Mesothelial cell of epicardium (in vitro differentiated cells): ENCODE data around the gene PLEKHO1. TPM values are rescaled to one million over a fixed set of nuclear protein-coding genes. Genes with fewer than 3 reads are reported as not detected.
A peak's percentile ranks its signal among the peaks of the same experiment; 100 is the strongest.
"Not testable (repeated sequence)": the region's sequence is repeated elsewhere in the genome, so short reads cannot be mapped to it uniquely, and the experiment has no call there.

ENCODE experiments used
- DNase-seq, 2 experiments: peaks; one replicate each; pipeline ENCODE4 v3.0.0; 2021; ENCODE audit warnings: low spot score in 2 of 2; ENCODE audit not compliant: unreplicated experiment in 2 of 2
- H3K27ac Mint-ChIP-seq: 2 replicates; pipeline ENCODE4 v1.8.0; 2021; ENCODE audit warnings: mixed read lengths
- H3K27me3 Mint-ChIP-seq: 2 replicates; pipeline ENCODE4 v1.8.0; 2021; ENCODE audit warnings: low read depth, mixed read lengths
- H3K36me3 Mint-ChIP-seq: 2 replicates; pipeline ENCODE4 v1.8.0; 2021; ENCODE audit warnings: mixed read lengths
- H3K4me1 Mint-ChIP-seq: 2 replicates; pipeline ENCODE4 v1.8.0; 2021; ENCODE audit warnings: mixed read lengths
- H3K4me3 Mint-ChIP-seq: 2 replicates; pipeline ENCODE4 v1.8.0; 2021; ENCODE audit warnings: mild to moderate bottlenecking, moderate library complexity, mixed read lengths
- H3K9me3 Mint-ChIP-seq: 2 replicates; pipeline ENCODE4 v1.8.0; 2021; ENCODE audit warnings: mixed read lengths
- total RNA-seq: library from RNA; stranded (reverse); gene quantifications from 3 replicates; pipeline ENCODE4 v1.2.1, GENCODE V29; 2021
- TF ChIP-seq, protein P1 (sequence below): fragments of 200-600 bp; sonication (generic); IDR thresholded peaks from one replicate; pipeline ENCODE4 v1.5.0; 2021; ENCODE audit warnings: antibody characterized with exemption; ENCODE audit not compliant: unreplicated experiment

Gene PLEKHO1
- total RNA-seq, 1 donor from 2014 or later = 80.1 TPM

DNA sequence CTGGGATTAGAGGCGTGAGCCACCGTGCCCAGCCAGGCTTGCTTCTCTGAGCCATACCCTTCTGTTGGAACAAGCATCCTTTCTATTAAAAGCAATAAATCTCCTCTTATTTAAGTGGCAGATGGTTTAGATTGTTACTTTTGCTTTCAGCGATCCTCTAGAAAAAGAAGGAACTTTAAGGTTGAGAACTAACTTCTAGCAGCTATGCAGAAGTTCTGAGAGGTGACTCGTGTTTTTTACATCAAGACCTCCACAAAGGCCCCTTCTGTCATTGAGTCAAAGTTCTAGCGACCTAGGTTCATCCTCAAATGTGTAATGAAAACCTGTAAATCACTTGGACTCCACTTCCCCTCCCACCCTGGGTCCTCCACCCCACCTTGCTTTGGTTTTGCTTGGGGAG, 30.8 kb downstream of the PLEKHO1 start:
- Mint-ChIP-seq H3K36me3 (no peaks in the 10 kb centered on the region), H3K9me3 (no peaks in the 10 kb centered on the region), H3K4me1 (no peaks in the 10 kb centered on the region), H3K27me3 (no peaks in the 10 kb centered on the region), H3K4me3 (no peak overlapping the region), H3K27ac (no peak overlapping the region)
- no peak for DNase-seq
- TF ChIP-seq, protein P1, sequence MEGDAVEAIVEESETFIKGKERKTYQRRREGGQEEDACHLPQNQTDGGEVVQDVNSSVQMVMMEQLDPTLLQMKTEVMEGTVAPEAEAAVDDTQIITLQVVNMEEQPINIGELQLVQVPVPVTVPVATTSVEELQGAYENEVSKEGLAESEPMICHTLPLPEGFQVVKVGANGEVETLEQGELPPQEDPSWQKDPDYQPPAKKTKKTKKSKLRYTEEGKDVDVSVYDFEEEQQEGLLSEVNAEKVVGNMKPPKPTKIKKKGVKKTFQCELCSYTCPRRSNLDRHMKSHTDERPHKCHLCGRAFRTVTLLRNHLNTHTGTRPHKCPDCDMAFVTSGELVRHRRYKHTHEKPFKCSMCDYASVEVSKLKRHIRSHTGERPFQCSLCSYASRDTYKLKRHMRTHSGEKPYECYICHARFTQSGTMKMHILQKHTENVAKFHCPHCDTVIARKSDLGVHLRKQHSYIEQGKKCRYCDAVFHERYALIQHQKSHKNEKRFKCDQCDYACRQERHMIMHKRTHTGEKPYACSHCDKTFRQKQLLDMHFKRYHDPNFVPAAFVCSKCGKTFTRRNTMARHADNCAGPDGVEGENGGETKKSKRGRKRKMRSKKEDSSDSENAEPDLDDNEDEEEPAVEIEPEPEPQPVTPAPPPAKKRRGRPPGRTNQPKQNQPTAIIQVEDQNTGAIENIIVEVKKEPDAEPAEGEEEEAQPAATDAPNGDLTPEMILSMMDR = no peak

DNA sequence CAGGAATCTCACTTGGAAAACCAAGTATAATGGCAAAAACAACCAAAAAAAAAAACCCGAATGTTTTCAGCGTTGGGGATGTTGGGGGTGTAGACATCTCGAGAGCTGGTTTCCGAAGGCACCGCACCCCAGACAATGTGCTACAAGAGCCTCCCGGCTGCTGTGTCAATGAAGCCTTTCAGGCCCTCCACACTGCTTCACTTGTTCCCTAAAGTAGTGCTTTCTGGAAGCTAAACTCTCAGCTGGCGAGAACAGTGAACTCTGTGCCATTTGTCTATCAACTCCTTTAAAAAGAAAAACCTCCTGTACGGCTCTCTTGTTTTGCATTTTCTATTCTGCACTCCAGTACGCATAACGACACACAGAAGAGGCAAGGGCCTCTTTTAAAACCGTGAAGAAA, 32.5 kb downstream of the PLEKHO1 start:
- Mint-ChIP-seq H3K9me3 (no peaks in the 10 kb centered on the region), H3K4me3 (no peak overlapping the region), H3K36me3 (no peaks in the 10 kb centered on the region), H3K4me1 (peaks cover under 1% of the 10 kb centered on the region), H3K27me3 (no peaks in the 10 kb centered on the region), H3K27ac (no peak overlapping the region)
- TF ChIP-seq, protein P1 = no peak
- DNase-seq = no peak

DNA sequence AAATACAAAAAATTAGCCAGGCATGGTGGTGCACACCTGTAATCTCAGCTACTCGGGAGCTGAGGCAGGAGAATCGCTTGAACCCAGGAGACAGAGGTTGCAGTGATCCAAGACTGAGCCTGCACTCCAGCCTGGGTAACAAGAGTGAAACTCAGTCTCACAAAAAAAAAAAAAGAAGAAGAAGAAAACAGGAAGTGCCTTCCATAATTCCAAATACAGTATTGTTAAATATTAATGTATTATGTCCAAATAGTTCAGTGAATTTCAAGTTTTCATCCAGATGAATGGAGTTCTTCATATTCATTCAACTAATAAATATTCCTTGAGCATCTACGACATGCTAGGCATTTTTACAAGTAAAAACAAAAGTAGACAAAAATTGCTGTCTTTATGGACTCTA, 33.3 kb downstream of the PLEKHO1 start:
- Mint-ChIP-seq H3K4me3 (no peak overlapping the region), H3K27me3 (no peaks in the 10 kb centered on the region), H3K36me3 (no peaks in the 10 kb centered on the region), H3K4me1 (peaks cover 4% of the 10 kb centered on the region), H3K27ac (no peak overlapping the region), H3K9me3 (no peaks in the 10 kb centered on the region)
- DNase-seq = no peak
- TF ChIP-seq, protein P1 = no peak

DNA sequence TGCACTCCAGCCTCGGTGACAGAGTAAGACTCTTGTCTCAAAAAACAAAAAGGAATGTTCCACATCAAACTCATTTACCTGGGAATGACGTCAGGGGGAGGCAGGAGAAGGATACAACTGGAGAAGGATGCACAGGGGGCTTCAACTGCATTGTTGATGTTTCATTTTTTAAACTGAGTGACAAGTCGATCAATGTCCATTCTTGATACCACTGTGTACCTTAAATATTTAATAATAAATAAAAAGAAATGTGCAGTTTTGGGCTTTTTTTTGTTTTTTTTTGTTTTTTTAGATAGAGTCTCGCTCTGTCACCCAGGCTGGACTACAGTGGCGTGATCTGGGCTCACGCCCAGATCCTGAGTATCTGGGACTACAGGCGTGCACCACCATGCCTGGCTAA, 35.8 kb downstream of the PLEKHO1 start:
- H3K4me1 Mint-ChIP-seq = peaks cover 4% of the 10 kb centered on the region
- H3K4me3 Mint-ChIP-seq = no peak overlapping the region
- TF ChIP-seq, protein P1 = no peak
- no peaks in the 10 kb centered on the region for H3K36me3 Mint-ChIP-seq
- no peak for DNase-seq
- H3K27me3 Mint-ChIP-seq = no peaks in the 10 kb centered on the region
- no peak overlapping the region for H3K27ac Mint-ChIP-seq
- H3K9me3 Mint-ChIP-seq = no peaks in the 10 kb centered on the region

DNA sequence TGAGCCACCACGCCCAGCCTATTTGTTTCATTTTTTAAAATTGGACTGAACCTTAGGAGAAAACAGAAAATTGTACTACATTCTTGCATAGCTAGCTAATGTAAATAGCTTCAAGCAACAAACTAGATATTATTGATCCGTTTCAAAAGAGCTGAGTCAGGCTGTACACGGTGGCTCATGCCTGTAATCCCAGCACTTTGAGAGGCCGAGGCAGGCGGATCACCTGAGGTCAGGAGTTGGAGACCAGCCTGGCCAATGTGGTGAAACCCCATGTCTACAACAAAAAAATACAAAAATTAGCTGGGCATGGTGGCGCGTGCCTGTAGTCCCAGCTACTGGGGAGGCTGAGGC, 36.7 kb downstream of the PLEKHO1 start:
- H3K27ac Mint-ChIP-seq, H3K9me3 Mint-ChIP-seq, H3K4me3 Mint-ChIP-seq, H3K36me3 Mint-ChIP-seq, H3K27me3 Mint-ChIP-seq, H3K4me1 Mint-ChIP-seq, DNase-seq: not testable (repeated sequence)

DNA sequence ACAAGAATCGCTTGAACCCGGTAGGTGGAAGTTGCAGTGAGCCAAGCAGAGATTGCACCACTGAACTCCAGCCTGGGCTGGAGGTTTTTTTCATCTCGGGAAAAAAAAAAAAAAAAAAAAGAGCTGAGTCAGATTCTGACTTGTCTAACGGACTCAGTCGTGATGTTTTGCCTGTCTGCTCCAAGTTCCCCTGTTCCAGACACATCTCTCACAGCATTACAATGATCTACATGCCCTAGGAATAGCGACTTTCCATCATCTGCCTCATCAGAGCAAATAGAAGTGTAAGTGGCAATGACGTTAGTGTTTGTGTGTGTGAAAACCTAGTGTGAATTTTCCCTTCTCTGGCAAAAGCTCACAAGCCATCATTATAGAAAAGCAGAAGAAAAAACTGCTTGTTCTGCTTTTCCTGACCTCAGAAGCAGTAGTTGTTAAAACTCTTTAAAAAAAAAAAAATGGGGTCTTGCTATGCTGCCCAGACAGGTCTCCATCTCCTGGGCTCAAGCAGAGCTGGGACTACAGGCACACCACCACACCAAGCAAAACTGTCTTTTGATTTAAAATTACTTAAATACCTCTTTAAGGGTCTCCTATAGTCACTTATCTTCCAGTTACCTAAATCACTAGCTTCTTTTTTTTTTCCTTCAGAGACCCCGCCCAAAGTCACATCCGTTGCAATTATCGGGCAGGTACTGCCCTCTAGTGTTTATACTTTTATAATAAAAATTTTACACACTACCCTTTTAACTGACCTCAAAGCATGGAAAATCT, 37.3 kb downstream of the PLEKHO1 start:
- H3K9me3 Mint-ChIP-seq = peaks cover 3% of the 10 kb centered on the region
- TF ChIP-seq, protein P1 = peak; percentile 59
- H3K27ac Mint-ChIP-seq = no peak overlapping the region
- no peaks in the 10 kb centered on the region for H3K36me3 Mint-ChIP-seq
- no peak for DNase-seq
- no peaks in the 10 kb centered on the region for H3K27me3 Mint-ChIP-seq
- peaks cover 7% of the 10 kb centered on the region for H3K4me1 Mint-ChIP-seq
- no peak overlapping the region for H3K4me3 Mint-ChIP-seq
